HG03558 (cell line): ENCODE measurements around the gene TMEM255A.

Experiments
- ATAC-seq: cut with Tn5 transposase; IDR thresholded peaks from one replicate; pipeline ENCODE4 v1.9.1; 2021; ENCODE audit warnings: moderate number of reproducible peaks; ENCODE audit not compliant: unreplicated experiment; ENCODE audit errors: extremely low read depth

TMEM255A gene

GRCh38 chrX:120223374-120223773 lies 87.9 kb downstream of the TMEM255A start:
- ATAC-seq = no peak

DNA sequence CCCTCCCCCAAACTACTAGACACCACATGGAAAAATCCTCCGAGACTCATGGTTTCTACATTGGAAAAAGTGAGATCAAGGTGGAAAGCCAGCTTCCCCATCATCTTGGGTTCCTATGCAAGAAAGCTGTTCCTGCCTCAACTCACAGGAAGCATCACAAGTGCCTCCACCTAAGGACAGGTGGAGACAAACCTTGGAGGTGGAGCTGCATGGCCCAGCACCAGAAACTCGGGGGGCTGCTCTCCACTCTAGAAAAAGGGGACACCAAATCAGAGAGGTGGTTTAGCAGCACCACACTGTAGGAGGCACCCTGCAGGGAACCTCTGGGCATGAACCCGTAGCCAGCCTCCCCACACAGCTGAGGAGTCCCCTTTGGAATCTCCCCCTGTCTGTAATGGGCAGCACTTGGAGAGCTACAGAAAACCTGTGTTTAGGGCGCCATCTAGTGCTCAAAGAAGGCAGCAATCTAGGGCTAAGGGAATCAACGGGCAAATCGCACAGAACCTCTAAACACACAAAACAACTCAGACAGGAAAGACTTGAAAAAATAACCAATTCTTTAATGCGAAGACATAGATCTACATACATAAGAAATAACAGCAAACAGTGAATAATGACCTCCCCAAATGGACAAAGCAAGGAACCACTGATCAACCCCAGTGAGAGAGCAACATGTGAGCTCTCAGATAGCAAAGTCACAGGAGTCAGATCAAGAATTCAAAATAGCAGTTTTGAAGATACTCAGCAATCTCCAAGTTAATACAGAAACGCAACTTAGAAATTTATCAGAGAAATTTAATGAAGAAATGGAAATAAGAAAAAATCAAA lies 97.6 kb downstream of the TMEM255A start:
- no peak for ATAC-seq
